K562 (cell line): ENCODE measurements around the gene DAPK1. TPM values are rescaled to one million over a fixed set of nuclear protein-coding genes. Genes with fewer than 3 reads are reported as not detected.
A peak's percentile ranks its signal among the peaks of the same experiment; 100 is the strongest.

Experiments used
- CBFA2T2 ChIP-seq: fragments of 450-650 bp; conservative IDR thresholded peaks from 2 replicates; pipeline ENCODE4 v1.6.1; 2017; ENCODE audit warnings: mild to moderate bottlenecking
- CBFA2T3 ChIP-seq: fragments of 450-650 bp; IDR thresholded peaks from 2 replicates; pipeline ENCODE4 v1.6.1; 2017
- GTF2E2 ChIP-seq: fragments of 200-800 bp; sonication (Bioruptor generic); IDR thresholded peaks from 2 replicates; pipeline ENCODE4 v1.6.1; 2016; ENCODE audit warnings: missing genetic modification characterization, missing compliant biosample characterization
- RAD51 ChIP-seq: fragments of 450-650 bp; IDR thresholded peaks from 2 replicates; pipeline ENCODE4 v1.7.1; 2016; ENCODE audit warnings: low read depth, mild to moderate bottlenecking, borderline replicate concordance
- REST ChIP-seq, 2 experiments: fragments of 450-650 bp; formaldehyde crosslinking in 1 of 2; IDR thresholded peaks; 2 replicates each; pipeline versions ENCODE4 v1.4.0 to v1.6.1; 2014 to 2020; ENCODE audit warnings: mild to moderate bottlenecking in 2 of 2, borderline replicate concordance in 1 of 2, low read depth in 1 of 2
- TEAD4 ChIP-seq, 2 experiments: sonication (generic) in 1 of 2; formaldehyde crosslinking in 1 of 2; IDR thresholded peaks; 2 replicates each; pipeline versions ENCODE4 v1.6.1 to v1.8.0; 2012 to 2022; ENCODE audit warnings: borderline replicate concordance in 1 of 2, inconsistent platforms in 1 of 2, low read length in 1 of 2, mild to moderate bottlenecking in 1 of 2, missing genetic modification reagents in 1 of 2
- TRIM28 ChIP-seq: fragments of 450-650 bp; IDR thresholded peaks from 2 replicates; pipeline ENCODE4 v1.6.1; 2017
- USF1 ChIP-seq: sonication (generic); formaldehyde crosslinking; IDR thresholded peaks from 2 replicates; pipeline ENCODE4 v1.9.0; 2022; ENCODE audit warnings: mild to moderate bottlenecking, missing genetic modification reagents
- polyA plus RNA-seq, 8 experiments: library from polyadenylated mRNA; depleted of rRNA in 4 of 8; stranded (reverse) in 5 of 8; unstranded in 3 of 8; fragments of >200 nt; fragmentation: Nextera tagmentation in 2 of 8; fragmentation: Illumina TruSeq in 1 of 8; extraction: Ambion mirVana in 2 of 8; extraction: Trizol in 1 of 8; gene quantifications; 2 replicates each; pipeline versions ENCODE4 v1.2.1 to v1.2.3, GENCODE V29; 2011 to 2014; ENCODE audit warnings: inconsistent platforms in 1 of 8, missing spikeins in 1 of 8
- total RNA-seq, 7 experiments: library from RNA; depleted of rRNA in 6 of 7; stranded (reverse); fragments of >200 nt in 6 of 7; fragmentation: Illumina TruSeq in 2 of 7; extraction: Trizol in 2 of 7; gene quantifications; 2 replicates each; pipeline versions ENCODE4 v1.2.1 to v1.2.3, GENCODE V29; 2011 to 2021; ENCODE audit warnings: low replicate concordance in 1 of 7

Gene DAPK1
- total and polyA plus RNA-seq, 9 of the 15 experiments (the other 6 are each of a cell fraction or from before 2014, with no cell fraction given) = 1.7 to 26.4 (median 15.8) TPM

GRCh38 chr9:87603854-87604490 is 106.3 kb downstream of the DAPK1 start (continued):
- TF ChIP-seq TRIM28 (no peak), TEAD4 (IDR thresholded peaks at IDR 0.05; ENCODE audit: low read length) (peak; percentile 66), TEAD4 (CRISPR knock-in tag; IDR thresholded peaks at IDR 0.05; ENCODE audit: borderline replicate concordance) (no peak), REST (IDR thresholded peaks at IDR 0.05; ENCODE audit: borderline replicate concordance) (0 out of 2 replicates have a peak, but pooled peaks have one; percentile 19), REST (CRISPR knock-in tag; IDR thresholded peaks at IDR 0.05; ENCODE audit: low read depth) (no peak), RAD51 (peak; percentile 80; the same call in 1 of the 2 replicates), GTF2E2 (no peak), CBFA2T3 (0 out of 2 replicates have a peak, but pooled peaks have one; percentile 17), CBFA2T2 (peak; percentile 40), USF1 (CRISPR knock-in tag) (peak; percentile 82)
